GM23338 (cell line): ENCODE results near the gene EPHA6. TPM values are rescaled to one million over a fixed set of nuclear protein-coding genes. Genes with fewer than 3 reads are reported as not detected.

ENCODE experiments used
- ATAC-seq: fragments of 200-7000 bp; cut with Tn5 transposase; 3 replicates; pipeline ENCODE4 v1.9.1; 2020
- DNase-seq: peaks from one replicate; pipeline ENCODE4 v3.0.0-alpha.2; 2015; ENCODE audit warnings: low spot score
- H2AFZ ChIP-seq: fragments of 200-600 bp; sonication (generic); 2 replicates; pipeline ENCODE4 v1.8.0; 2016; ENCODE audit warnings: antibody characterized with exemption, mild to moderate bottlenecking, moderate library complexity
- H3F3A ChIP-seq: fragments of 200-600 bp; sonication (generic); replicated peaks from 2 replicates; pipeline ENCODE4 v1.8.0; 2017; ENCODE audit warnings: antibody characterized with exemption, mixed run types, low read depth
- H3K27ac ChIP-seq: fragments of 200-600 bp; sonication (generic); 2 replicates; pipeline ENCODE4 v1.6.1; 2016; ENCODE audit warnings: low read depth
- H3K27me3 ChIP-seq: fragments of 200-600 bp; sonication (generic); 2 replicates; pipeline ENCODE4 v1.8.0; 2016; ENCODE audit warnings: mild to moderate bottlenecking, mixed run types, moderate library complexity; ENCODE audit not compliant: insufficient read depth
- H3K36me3 ChIP-seq: fragments of 200-600 bp; sonication (generic); 2 replicates; pipeline ENCODE4 v1.8.0; 2016; ENCODE audit warnings: mild to moderate bottlenecking; ENCODE audit not compliant: insufficient read depth
- H3K4me1 ChIP-seq: fragments of 200-600 bp; sonication (generic); 2 replicates; pipeline ENCODE4 v1.8.0; 2016; ENCODE audit warnings: mild to moderate bottlenecking, moderate library complexity; ENCODE audit not compliant: insufficient read depth
- H3K4me2 ChIP-seq: fragments of 200-600 bp; sonication (generic); 2 replicates; pipeline ENCODE4 v1.7.1; 2017; ENCODE audit warnings: mixed run types
- H3K4me3 ChIP-seq: fragments of 200-600 bp; sonication (generic); 2 replicates; pipeline ENCODE4 v1.6.1; 2016; ENCODE audit warnings: mixed run types
- H3K79me2 ChIP-seq: fragments of 200-600 bp; sonication (generic); replicated peaks from 2 replicates; pipeline ENCODE4 v1.8.0; 2017; ENCODE audit warnings: mild to moderate bottlenecking; ENCODE audit not compliant: insufficient read depth
- H3K9me2 ChIP-seq: fragments of 200-600 bp; sonication (generic); 2 replicates; pipeline ENCODE4 v1.8.0; 2017; ENCODE audit not compliant: insufficient read depth
- H4K20me1 ChIP-seq: fragments of 200-600 bp; sonication (generic); replicated peaks from 2 replicates; pipeline ENCODE4 v1.8.0; 2017; ENCODE audit warnings: mild to moderate bottlenecking; ENCODE audit not compliant: insufficient read depth
- H3K27ac Mint-ChIP-seq: 2 replicates; pipeline ENCODE4 v1.8.0; 2020; ENCODE audit warnings: inconsistent platforms, mild to moderate bottlenecking, moderate library complexity, mixed read lengths
- H3K27me3 Mint-ChIP-seq: 3 replicates; pipeline ENCODE4 v1.8.0; 2022; ENCODE audit warnings: low read depth, mild to moderate bottlenecking, moderate library complexity, mixed read lengths, inconsistent platforms; ENCODE audit not compliant: insufficient read depth, poor library complexity
- H3K36me3 Mint-ChIP-seq: 3 replicates; pipeline ENCODE4 v1.8.0; 2021; ENCODE audit warnings: low read depth, mild to moderate bottlenecking, inconsistent platforms, moderate library complexity, mixed read lengths
- H3K4me1 Mint-ChIP-seq: 3 replicates; pipeline ENCODE4 v1.8.0; 2020; ENCODE audit warnings: mild to moderate bottlenecking, inconsistent platforms, mixed read lengths
- H3K4me3 Mint-ChIP-seq: 3 replicates; pipeline ENCODE4 v1.8.0; 2021; ENCODE audit warnings: moderate library complexity, mild to moderate bottlenecking, inconsistent platforms, mixed read lengths
- H3K9me3 Mint-ChIP-seq: 3 replicates; pipeline ENCODE4 v1.8.0; 2020; ENCODE audit warnings: moderate library complexity, mild to moderate bottlenecking, inconsistent platforms, mixed read lengths
- CREB1 ChIP-seq: fragments of 250-450 bp; sonication (Bioruptor Pico); IDR thresholded peaks from 2 replicates; pipeline ENCODE4 v1.5.0; 2020; ENCODE audit warnings: low read depth, mild to moderate bottlenecking, moderate library complexity
- EZH2 ChIP-seq: fragments of 200-600 bp; sonication (generic); IDR thresholded peaks from one replicate; pipeline ENCODE4 v1.8.0; 2017; ENCODE audit warnings: antibody characterized with exemption, mild to moderate bottlenecking, low read depth; ENCODE audit not compliant: unreplicated experiment
- JUNB ChIP-seq: IDR thresholded peaks from one replicate; pipeline ENCODE4 v1.6.1; 2016; ENCODE audit warnings: antibody characterized with exemption; ENCODE audit not compliant: unreplicated experiment
- NANOG ChIP-seq: IDR thresholded peaks from 2 replicates; pipeline ENCODE4 v1.6.1; 2016; ENCODE audit warnings: antibody characterized with exemption, borderline replicate concordance
- ZNF462 ChIP-seq: fragments of 250-450 bp; sonication (Bioruptor Pico); IDR thresholded peaks from 2 replicates; pipeline ENCODE4 v1.5.0; 2020; ENCODE audit warnings: mild to moderate bottlenecking, moderate library complexity
- polyA plus RNA-seq: library from polyadenylated mRNA; unstranded; fragments of >200 nt; fragmentation: Nextera tagmentation; extraction: Ambion mirVana; gene quantifications from 2 replicates; pipeline ENCODE4 v1.2.1, GENCODE V29; 2016
- total RNA-seq: library from RNA; depleted of rRNA; stranded (reverse); fragments of >200 nt; shearing (Covaris generic); gene quantifications from 2 replicates; pipeline ENCODE4 v1.2.3, GENCODE V29; 2014

The EPHA6 gene
- total and polyA plus RNA-seq, 2 experiments from 2014 or later = 0.37 to 2.6 TPM

DNA sequence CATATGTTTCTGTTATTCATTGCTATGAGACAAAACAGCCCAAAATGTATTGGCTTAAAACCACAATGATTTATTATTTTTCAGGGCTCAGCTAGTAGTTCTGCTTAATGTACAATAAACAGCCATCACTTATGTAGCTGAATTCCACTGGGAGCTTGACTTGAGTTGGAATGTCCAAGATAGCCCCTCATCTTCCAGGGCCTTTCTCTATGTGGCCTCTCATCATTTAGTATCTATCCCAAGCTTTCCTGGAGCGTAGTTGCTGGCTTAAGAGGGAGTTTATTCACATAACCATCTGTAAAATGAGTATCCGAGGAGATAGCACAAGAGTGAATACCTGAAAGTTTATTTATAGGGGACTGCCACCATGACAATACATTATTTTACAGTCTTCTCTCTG is 176.8 kb downstream of the EPHA6 start (continued):
- no peak for TF ChIP-seq ZNF462 (CRISPR knock-in tag)

GRCh38 chr3:96991800-96992365 is 177.5 kb downstream of the EPHA6 start:
- Mint-ChIP-seq H3K27me3 (no peaks in the 10 kb centered on the region), H3K36me3 (no peaks in the 10 kb centered on the region), H3K4me3 (no peak overlapping the region), H3K4me1 (no peaks in the 10 kb centered on the region), H3K9me3 (no peaks in the 10 kb centered on the region), H3K27ac (no peak overlapping the region)
- Histone ChIP-seq H3K9me2 (no peaks in the 10 kb centered on the region), H3K4me3 (no peak overlapping the region), H3K27ac (no peak overlapping the region), H3K79me2 (no peaks in the 10 kb centered on the region), H3K27me3 (no peaks in the 10 kb centered on the region), H4K20me1 (no peaks in the 10 kb centered on the region), H3F3A (no peaks in the 10 kb centered on the region), H3K4me2 (no peak overlapping the region), H2AFZ (peak overlapping the region; percentile 33; the same call in 1 of the 2 replicates), H3K36me3 (no peaks in the 10 kb centered on the region), H3K4me1 (no peaks in the 10 kb centered on the region)
- no peak for ATAC-seq
- DNase-seq = no peak
- TF ChIP-seq NANOG (no peak), CREB1 (CRISPR knock-in tag) (no peak), JUNB (no peak), EZH2 (no peak), ZNF462 (CRISPR knock-in tag) (no peak)
